Testis (tissue), 3 donors: ENCODE measurements around the gene KCNJ5. TPM values are rescaled to one million over a fixed set of nuclear protein-coding genes. Genes with fewer than 3 reads are reported as not detected.

ENCODE experiments used
- DNase-seq: peaks from one replicate; pipeline ENCODE4 v3.0.0-alpha.2; 2019
- H3K27ac ChIP-seq, 2 donors: fragments of 200-600 bp; sonication (generic); one replicate each; pipeline ENCODE4 v1.5.1; 2019
- H3K27me3 ChIP-seq: fragments of 200-600 bp; sonication (generic); one replicate; pipeline ENCODE4 v1.5.1; 2019
- H3K36me3 ChIP-seq: fragments of 200-600 bp; sonication (generic); one replicate; pipeline ENCODE4 v1.5.1; 2017; ENCODE audit warnings: low read depth; ENCODE audit errors: missing control alignments
- H3K4me1 ChIP-seq: fragments of 200-600 bp; sonication (generic); one replicate; pipeline ENCODE4 v1.5.1; 2019
- H3K4me3 ChIP-seq, 2 donors: fragments of 200-600 bp; sonication (generic); one replicate each; pipeline ENCODE4 v1.5.1; 2017 to 2019
- H3K9me3 ChIP-seq: fragments of 200-600 bp; sonication (generic); one replicate; pipeline ENCODE4 v1.5.1; 2017
- POLR2A ChIP-seq: fragments of 450-650 bp; IDR thresholded peaks from one replicate; pipeline ENCODE4 v1.6.1; 2017; ENCODE audit warnings: antibody characterized with exemption, mild to moderate bottlenecking, moderate library complexity
- WGBS, 2 donors: methylation state at CpG; one replicate each; pipeline ENCODE4 v1.1.5; 2018; 5-methylcytosine and 5-hydroxymethylcytosine counted together
- intact Hi-C: fragments of 100-400 bp; cut with DNase I; formaldehyde crosslinking; loops from one replicate; pipeline ENCODE4 v1.15.1; 2023; ENCODE audit warnings: low total_unique reads
- polyA plus RNA-seq: library from polyadenylated mRNA; stranded (reverse); fragments of 350-450 nt; fragmentation: Illumina TruSeq; extraction: RNeasy Lipid Tissue Mini Kit (QIAGEN cat#74804); gene quantifications from one replicate; pipeline ENCODE4 v1.2.3, GENCODE V29; 2014; ENCODE audit warnings: low read depth, low replicate concordance; ENCODE audit not compliant: insufficient read depth
- total RNA-seq, 2 donors: library from RNA; depleted of rRNA; stranded (reverse); fragments of >200 nt; gene quantifications; one replicate each; pipeline ENCODE4 v1.2.3, GENCODE V29; 2016
- TF ChIP-seq, protein P1 (sequence below), 3 experiments: fragments of 450-650 bp in 2 of 3; fragments of 200-600 bp in 1 of 3; sonication (generic) in 1 of 3; IDR thresholded peaks; one replicate each; pipeline ENCODE4 v1.5.1; 2016 to 2019; ENCODE audit warnings: antibody characterized with exemption in 3 of 3, mild to moderate bottlenecking in 2 of 3, moderate library complexity in 1 of 3

KCNJ5 gene
- total and polyA plus RNA-seq, 3 donors from 2014 or later = 0.55 to 2.1 (median 1.5) TPM

GRCh38 chr11:128907585-128907984, 16.4 kb downstream of the KCNJ5 start:
- WGBS, 2 donors = 88 to 90% methylated on average over 4 of the region's 4 CpGs
- Histone ChIP-seq H3K4me1 (peaks cover 7% of the 10 kb centered on the region), H3K4me3 (no peak overlapping the region), H3K27me3 (no peaks in the 10 kb centered on the region), H3K27ac (no peak overlapping the region), H3K9me3 (no peaks in the 10 kb centered on the region), H3K36me3 (no peaks in the 10 kb centered on the region)
- TF ChIP-seq POLR2A = no peak
- TF ChIP-seq, protein P1, sequence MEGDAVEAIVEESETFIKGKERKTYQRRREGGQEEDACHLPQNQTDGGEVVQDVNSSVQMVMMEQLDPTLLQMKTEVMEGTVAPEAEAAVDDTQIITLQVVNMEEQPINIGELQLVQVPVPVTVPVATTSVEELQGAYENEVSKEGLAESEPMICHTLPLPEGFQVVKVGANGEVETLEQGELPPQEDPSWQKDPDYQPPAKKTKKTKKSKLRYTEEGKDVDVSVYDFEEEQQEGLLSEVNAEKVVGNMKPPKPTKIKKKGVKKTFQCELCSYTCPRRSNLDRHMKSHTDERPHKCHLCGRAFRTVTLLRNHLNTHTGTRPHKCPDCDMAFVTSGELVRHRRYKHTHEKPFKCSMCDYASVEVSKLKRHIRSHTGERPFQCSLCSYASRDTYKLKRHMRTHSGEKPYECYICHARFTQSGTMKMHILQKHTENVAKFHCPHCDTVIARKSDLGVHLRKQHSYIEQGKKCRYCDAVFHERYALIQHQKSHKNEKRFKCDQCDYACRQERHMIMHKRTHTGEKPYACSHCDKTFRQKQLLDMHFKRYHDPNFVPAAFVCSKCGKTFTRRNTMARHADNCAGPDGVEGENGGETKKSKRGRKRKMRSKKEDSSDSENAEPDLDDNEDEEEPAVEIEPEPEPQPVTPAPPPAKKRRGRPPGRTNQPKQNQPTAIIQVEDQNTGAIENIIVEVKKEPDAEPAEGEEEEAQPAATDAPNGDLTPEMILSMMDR (IDR thresholded peaks at IDR 0.05) = no peak
- intact Hi-C loops = no loop called here
- DNase-seq = no peak

DNA sequence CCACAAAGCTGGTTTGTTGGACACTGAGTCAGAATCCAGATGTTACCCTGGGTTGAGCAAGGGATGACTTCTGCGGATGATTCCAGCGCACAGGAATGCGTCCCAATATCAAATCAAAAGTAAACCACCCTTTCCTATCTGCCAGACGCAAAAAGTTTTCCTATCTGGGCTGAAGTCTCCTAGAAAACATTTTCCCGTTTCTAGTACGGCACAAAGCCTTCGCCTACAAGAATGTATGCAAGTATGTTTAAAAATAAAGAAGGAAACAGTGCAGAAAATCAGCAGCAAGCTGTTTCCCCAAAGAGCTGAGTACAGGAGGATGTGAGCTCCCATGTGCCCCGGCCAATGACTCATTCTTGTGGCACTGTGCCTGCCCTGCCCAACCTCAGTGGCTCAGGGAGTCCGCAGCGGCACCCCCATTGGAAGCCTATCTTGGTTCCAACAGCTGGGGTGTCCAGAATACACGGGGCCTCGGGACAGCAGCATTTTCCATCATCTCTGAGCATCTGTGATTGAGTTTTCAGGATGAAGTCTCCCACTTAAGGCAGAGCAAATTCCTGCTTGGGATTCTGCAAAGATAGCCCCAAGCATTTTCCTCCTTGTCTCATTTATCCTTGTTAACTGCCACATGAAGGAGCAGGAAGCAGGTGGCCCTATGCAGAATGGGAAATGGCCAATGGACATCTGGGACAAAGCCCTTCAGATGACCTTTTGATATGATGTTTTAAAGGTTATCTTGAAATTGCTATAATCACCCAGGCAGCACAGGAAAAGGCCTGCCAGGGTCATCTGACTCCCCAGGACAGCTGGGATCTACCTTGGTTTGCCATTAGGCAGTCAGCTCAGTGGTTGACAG, 17.5 kb downstream of the KCNJ5 start:
- Histone ChIP-seq H3K36me3 (no peaks in the 10 kb centered on the region), H3K4me3 (no peak overlapping the region), H3K27me3 (no peaks in the 10 kb centered on the region), H3K27ac (no peak overlapping the region), H3K9me3 (no peaks in the 10 kb centered on the region), H3K4me1 (peaks cover 7% of the 10 kb centered on the region)
- DNase-seq = no peak
- 80 to 82% methylated on average over 12 of the region's 12 CpGs for WGBS, 2 donors
- TF ChIP-seq POLR2A = no peak
- TF ChIP-seq, protein P1 (IDR thresholded peaks at IDR 0.05) = no peak
- intact Hi-C loops = no loop called here

GRCh38 chr11:128909438-128910125, 18.4 kb downstream of the KCNJ5 start:
- WGBS, 2 donors = 83 to 86% methylated on average over 8 of the region's 8 CpGs

GRCh38 chr11:128910576-128910975, 19.4 kb downstream of the KCNJ5 start:
- no peaks in the 10 kb centered on the region for H3K36me3 ChIP-seq
- H3K4me3 ChIP-seq = no peak overlapping the region
- 90 to 96% methylated on average over 3 of the region's 3 CpGs for WGBS, 2 donors
- peaks cover 4% of the 10 kb centered on the region for H3K4me1 ChIP-seq
- no peaks in the 10 kb centered on the region for H3K9me3 ChIP-seq
- H3K27me3 ChIP-seq = no peaks in the 10 kb centered on the region
- TF ChIP-seq, protein P1 (IDR thresholded peaks at IDR 0.05) = no peak
- TF ChIP-seq POLR2A = no peak
- DNase-seq = no peak
- intact Hi-C loops = no loop called here
- H3K27ac ChIP-seq = no peak overlapping the region

More at GRCh38 chr11:128909438-128910125, 18.4 kb downstream of the KCNJ5 start:
- no peaks in the 10 kb centered on the region for H3K9me3 ChIP-seq
- TF ChIP-seq, protein P1 (IDR thresholded peaks at IDR 0.05) = no peak
- TF ChIP-seq POLR2A = no peak
- peaks cover 7% of the 10 kb centered on the region for H3K4me1 ChIP-seq
- no peaks in the 10 kb centered on the region for H3K36me3 ChIP-seq
- H3K27me3 ChIP-seq = no peaks in the 10 kb centered on the region
- no peak for DNase-seq
- H3K27ac ChIP-seq = no peak overlapping the region
- H3K4me3 ChIP-seq = no peak overlapping the region
- intact Hi-C loops = no loop called here
